GM21515 (cell line): ENCODE measurements around the gene CHERP.
"Not testable (repeated sequence)": the region's sequence is repeated elsewhere in the genome, so short reads cannot be mapped to it uniquely, and the experiment has no call there.

Experiments used
- ATAC-seq: cut with Tn5 transposase; IDR thresholded peaks from one replicate; pipeline ENCODE4 v1.9.1; 2021; ENCODE audit not compliant: unreplicated experiment

CHERP gene

DNA sequence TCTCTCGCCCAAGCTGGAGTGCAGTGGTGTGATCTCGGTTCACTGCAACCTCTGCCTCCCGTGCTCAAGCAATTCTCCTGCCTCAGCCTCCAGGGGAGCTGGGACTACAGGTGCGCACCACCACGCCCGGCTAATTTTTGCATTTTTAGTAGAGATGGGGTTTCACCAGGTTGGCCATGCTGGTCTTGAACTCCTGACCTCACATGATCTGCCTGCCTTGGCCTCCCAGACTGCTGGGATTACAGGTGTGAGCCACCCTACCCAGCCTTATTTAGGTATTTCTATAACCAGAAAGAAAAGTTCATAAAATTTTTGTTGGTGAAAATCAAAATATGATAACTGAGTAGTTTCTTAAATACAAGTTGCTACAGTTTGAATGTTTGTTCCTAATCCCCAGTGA, 1.5 kb upstream of the CHERP start:
- not testable (repeated sequence) for ATAC-seq

DNA sequence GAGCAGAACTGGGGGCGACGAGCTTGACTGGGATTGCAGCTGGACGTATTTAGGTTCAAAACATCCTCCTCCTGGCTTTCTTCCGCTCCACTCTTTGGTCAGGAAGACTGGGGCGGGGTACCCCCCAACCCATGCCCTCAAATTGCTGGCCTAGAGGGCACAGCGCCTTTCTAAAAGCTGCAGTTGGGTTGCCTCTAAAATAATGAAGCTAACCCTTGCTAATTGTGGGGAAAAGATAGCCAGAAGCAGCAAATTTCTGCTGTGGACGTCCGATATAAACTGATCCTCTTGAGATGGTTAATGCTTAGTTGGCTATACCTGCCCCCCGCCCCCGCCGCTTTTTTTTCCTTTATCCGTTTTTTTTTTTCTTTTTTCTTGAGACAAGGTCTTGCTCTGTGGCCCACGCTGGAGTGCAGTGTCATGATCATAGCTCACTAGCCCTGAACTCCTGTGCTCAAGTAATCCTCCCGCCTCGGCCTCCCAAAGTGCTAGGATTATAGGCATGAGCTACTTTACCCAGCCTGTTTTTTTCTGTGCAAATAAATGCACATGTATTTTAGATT, 754 bp upstream of the CHERP start:
- ATAC-seq: no peak

GRCh38 chr19:16541526-16542044, 652 bp downstream of the CHERP start:
- peak; percentile 9 for ATAC-seq

GRCh38 chr19:16540948-16541347, 1.3 kb downstream of the CHERP start:
- no peak for ATAC-seq

DNA sequence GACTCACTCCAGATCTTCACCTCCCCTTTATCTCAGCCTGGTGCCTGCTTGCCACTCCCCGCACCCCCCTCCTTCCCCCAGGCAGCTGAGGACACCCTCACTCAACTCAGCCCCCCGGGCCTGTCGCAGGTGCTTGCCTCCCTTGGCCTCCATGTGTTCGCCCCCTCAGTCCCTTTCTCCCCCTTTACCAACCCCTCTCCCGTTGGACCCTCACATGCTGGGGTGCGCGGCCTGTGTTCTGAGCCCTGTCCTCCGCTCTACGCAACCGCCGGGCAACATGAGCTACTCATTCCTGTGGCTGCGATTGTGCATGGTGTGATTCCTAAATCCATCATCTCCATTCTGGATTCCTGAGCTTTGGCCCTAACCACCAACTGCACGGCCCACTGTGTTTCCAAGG, 5.1 kb downstream of the CHERP start:
- ATAC-seq: no peak

- no peak for ATAC-seq
Observed at GRCh38 chr19:16536130-16536529, 6.1 kb downstream of the CHERP start.

GRCh38 chr19:16535381-16535780, 6.9 kb downstream of the CHERP start:
- no peak for ATAC-seq

- ATAC-seq: no peak
Observed at GRCh38 chr19:16532440-16533234, 9.6 kb downstream of the CHERP start.

DNA sequence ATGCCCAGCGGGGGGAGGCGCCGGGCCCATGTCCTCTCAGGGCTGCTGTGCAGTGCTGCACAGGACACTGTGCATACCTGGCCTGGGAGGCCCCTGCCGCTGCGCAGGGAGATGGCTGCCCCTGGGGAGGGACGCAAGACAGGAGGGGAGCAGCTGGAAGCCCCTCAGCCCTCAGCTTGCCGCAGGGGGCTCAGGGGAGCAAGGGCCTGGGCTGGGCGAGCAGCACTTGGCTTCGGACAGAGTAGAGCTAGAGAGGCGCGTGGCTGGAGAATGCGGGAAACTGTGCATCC, 10.9 kb downstream of the CHERP start:
- ATAC-seq: no peak

DNA sequence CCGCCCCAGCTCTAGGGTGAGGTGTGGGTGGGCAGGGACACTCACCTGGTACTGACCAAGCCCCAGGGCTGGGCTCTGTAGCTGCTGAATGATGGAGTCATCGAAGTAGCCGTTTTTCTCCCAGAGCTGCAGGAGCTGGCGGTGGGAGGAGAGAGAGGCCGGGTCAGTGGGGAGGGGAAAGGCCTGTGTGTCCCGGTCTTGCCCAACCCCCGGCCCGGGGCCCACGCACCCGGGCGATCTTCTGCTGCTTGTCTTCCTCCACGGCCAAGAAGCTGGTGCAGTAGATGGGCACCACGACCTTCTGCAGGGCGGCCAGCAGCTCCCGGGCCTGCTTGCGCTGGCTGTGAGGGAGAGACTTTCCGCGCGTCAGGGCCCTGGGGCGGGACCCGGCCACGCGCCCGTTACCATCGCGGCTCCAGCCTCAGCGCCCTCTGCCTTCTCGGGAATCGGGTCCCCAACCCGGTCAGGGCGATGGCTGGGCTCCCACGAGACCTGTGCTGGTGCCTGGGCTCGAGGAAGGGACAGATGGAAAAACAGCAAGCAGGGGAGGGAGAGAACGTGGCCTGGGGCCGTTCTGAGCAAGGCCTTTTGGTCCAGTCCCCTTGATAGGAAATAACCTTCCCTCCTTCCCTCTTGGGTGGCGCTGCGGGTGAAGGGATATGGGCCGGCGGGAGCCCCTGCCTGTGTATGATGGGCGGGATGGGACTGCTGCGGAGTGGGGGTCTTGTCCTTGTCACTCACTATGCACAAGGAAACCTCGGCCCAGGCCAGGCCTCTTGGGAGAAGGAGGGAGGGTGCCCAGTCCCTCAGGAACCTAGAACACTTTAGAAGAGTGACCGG, 11.5 kb downstream of the CHERP start:
- ATAC-seq: no peak

- ATAC-seq: no peak
Observed at GRCh38 chr19:16529466-16530144, 12.6 kb downstream of the CHERP start.

- ATAC-seq: no peak
Observed at GRCh38 chr19:16527971-16528521, 14.2 kb downstream of the CHERP start.

GRCh38 chr19:16527334-16527935, 14.8 kb downstream of the CHERP start:
- ATAC-seq: no peak

GRCh38 chr19:16525751-16526481, 16.3 kb downstream of the CHERP start:
- no peak for ATAC-seq

DNA sequence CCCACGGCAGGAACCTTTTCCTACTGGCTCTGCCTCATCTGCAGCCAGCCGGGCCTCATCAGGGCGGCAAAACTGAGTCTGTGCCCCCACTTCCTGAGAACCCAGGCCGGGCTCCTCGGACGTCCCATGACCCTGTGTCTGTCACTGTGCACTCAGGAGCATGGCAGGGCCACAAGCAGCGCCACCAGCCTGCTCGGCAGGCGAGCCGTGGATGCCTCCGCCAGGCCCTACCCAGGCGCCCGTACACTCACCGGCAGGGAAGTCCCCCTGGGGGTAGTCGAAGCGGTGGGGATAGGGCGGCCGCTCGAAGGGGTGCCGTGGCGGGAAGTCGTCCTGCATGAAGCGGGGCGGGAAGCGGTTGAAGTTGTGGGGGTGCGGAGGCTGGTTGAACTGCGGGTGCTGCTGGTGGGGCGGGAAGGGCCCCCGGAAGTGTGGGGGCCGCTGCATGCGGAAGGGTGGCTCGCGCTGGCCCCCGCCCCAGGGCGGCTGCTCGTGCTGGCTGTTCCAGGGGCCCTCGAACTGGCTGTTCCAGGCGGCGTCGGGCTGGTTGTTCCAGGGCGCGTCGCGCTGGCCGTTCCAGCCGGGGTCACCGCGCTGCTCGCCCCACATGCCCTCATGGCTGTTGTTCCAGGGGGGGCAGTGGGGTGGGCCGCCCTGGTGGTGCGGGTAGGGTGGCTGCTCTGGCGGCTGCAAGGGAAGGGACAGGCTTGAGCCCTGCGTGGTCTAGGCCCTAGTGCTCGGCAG, 17.1 kb downstream of the CHERP start:
- no peak for ATAC-seq

- ATAC-seq: no peak
Observed at GRCh38 chr19:16522559-16523377, 19.5 kb downstream of the CHERP start.

GRCh38 chr19:16521715-16522289, 20.4 kb downstream of the CHERP start:
- no peak for ATAC-seq

- ATAC-seq: no peak
Observed at GRCh38 chr19:16520986-16521624, 21.1 kb downstream of the CHERP start.
